Mononuclear cell (primary cell): Measurements from ENCODE around the gene KIF18B. TPM values are rescaled to one million over a fixed set of nuclear protein-coding genes. Genes with fewer than 3 reads are reported as not detected.

Experiments used
- H3K27me3 ChIP-seq: 2 replicates; pipeline ENCODE4 v1.6.0; 2011; ENCODE audit warnings: low read length, control low read depth; ENCODE audit not compliant: insufficient read depth
- H3K4me1 ChIP-seq: 2 replicates; pipeline ENCODE4 v1.5.1; 2011; ENCODE audit warnings: mild to moderate bottlenecking, low read length, control low read depth; ENCODE audit not compliant: insufficient read depth
- H3K4me3 ChIP-seq: 2 replicates; pipeline ENCODE4 v1.5.1; 2011; ENCODE audit warnings: mild to moderate bottlenecking, low read length, moderate library complexity
- H3K9me3 ChIP-seq: 2 replicates; pipeline ENCODE4 v1.5.1; 2011; ENCODE audit warnings: low read depth, mild to moderate bottlenecking, control low read depth, low read length
- total RNA-seq: library from RNA; depleted of rRNA; stranded (reverse); fragments of >200 nt; gene quantifications from one replicate; pipeline ENCODE4 v1.2.3, GENCODE V29; 2012

KIF18B gene
- total RNA-seq, 1 donor, result 0.10 TPM

GRCh38 chr17:44919885-44920564 is 27.5 kb downstream of the KIF18B start:
- Histone ChIP-seq H3K9me3 (no peaks in the 10 kb centered on the region), H3K4me3 (no peak overlapping the region), H3K4me1 (peaks cover 11% of the 10 kb centered on the region), H3K27me3 (peaks cover 3% of the 10 kb centered on the region)

- H3K4me1 ChIP-seq, result peaks cover 11% of the 10 kb centered on the region
- H3K4me3 ChIP-seq, result no peak overlapping the region
- no peaks in the 10 kb centered on the region for H3K9me3 ChIP-seq
- H3K27me3 ChIP-seq, result peaks cover 3% of the 10 kb centered on the region
Observed at GRCh38 chr17:44919411-44919810, 28.2 kb downstream of the KIF18B start.

DNA sequence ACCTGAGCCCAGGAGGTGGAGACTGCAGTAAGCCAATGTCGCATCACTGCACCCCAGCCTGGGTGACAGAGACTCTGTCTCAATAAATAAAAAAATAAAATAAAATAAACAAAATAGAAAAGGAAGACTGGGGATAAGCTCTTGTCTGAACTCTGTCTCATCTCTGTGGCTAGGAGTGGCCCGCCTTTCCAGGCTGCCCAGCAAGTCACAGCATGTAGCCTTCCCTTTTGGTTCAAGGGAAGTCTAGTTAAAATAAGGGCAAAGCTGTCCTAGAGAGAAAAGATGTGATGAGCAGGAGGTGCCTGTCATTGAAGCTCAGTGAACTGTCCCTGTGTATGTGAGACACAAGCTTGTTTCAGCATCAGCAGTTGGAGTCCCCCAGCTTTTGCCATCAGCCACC is 29.6 kb downstream of the KIF18B start:
- Histone ChIP-seq H3K27me3 (peaks cover 3% of the 10 kb centered on the region), H3K9me3 (no peaks in the 10 kb centered on the region), H3K4me3 (no peak overlapping the region), H3K4me1 (peaks cover 11% of the 10 kb centered on the region)

- Histone ChIP-seq H3K27me3 (peaks cover 5% of the 10 kb centered on the region), H3K4me3 (no peak overlapping the region), H3K9me3 (no peaks in the 10 kb centered on the region), H3K4me1 (peaks cover 11% of the 10 kb centered on the region)
Observed at GRCh38 chr17:44917456-44917855, 30.1 kb downstream of the KIF18B start.

DNA sequence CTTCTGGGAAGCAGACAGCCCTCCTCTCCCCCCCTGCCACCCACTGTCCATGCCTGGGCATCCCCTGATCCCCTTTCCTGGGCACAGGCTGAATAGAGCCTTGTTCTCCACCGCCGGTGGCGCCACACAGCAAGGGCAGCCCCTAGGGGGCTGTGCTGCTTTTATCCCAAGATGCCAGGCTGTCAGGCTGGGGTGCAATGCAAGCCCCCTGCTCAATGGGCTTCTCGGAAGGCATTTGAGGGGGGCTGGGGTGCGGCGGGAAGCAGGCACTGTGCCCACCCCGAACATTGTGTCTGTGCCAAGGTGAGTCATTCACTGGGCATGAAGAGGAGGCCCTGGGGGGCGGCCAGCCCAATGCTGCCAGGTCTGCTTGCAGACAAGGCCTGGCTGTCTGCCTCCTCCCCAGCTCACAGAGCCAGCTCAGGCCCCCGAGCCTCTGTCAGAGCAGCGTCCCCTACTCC is 30.8 kb downstream of the KIF18B start:
- Histone ChIP-seq H3K4me1 (peaks cover 11% of the 10 kb centered on the region), H3K9me3 (no peaks in the 10 kb centered on the region), H3K27me3 (peaks cover 9% of the 10 kb centered on the region), H3K4me3 (no peak overlapping the region)

DNA sequence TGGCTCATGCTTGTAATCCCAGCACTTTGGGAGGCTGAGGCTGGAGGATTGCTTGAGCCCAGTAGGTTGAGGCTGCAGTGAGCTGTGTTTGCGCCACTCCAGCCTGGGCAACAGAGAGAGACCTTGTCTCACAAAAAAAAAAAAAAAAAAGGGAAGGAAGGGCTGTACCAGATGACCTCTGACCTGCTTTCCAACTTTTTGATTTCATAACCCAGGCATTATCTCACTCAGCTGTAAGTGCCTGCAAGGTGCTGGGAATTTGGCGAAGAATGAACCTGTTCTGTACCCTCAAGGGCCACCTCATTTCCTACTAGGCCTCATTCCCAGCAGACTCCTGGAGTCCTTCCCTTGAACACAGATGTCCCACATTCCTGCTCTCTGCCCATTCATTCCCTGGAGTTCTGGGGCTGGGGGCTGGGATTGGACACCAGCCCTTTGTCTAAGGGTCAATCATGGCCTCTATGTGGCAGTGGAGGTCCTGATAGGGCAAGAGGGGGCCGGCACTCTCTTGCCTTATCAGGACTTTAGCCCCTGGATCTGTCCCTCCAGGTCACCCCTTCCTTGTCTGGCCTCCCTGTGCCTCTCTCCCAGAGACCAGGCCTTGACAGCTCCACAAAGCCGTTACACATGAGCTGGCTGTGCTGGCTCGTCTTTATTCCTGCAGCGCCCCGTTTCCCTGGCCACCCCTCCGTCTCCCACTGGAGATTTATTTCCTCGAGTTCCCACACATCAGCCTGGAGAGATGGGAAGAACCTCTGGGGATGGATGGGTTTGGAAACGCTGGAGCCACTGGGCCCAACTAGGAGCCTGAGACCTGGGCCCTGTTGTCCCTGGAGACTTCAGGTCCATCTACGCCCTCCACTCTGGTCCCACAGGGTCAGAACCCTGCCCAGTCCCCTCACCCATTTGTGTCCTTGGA is 31.5 kb downstream of the KIF18B start:
- Histone ChIP-seq H3K4me1 (peaks cover 17% of the 10 kb centered on the region), H3K9me3 (no peaks in the 10 kb centered on the region), H3K4me3 (no peak overlapping the region), H3K27me3 (peaks cover 15% of the 10 kb centered on the region)

DNA sequence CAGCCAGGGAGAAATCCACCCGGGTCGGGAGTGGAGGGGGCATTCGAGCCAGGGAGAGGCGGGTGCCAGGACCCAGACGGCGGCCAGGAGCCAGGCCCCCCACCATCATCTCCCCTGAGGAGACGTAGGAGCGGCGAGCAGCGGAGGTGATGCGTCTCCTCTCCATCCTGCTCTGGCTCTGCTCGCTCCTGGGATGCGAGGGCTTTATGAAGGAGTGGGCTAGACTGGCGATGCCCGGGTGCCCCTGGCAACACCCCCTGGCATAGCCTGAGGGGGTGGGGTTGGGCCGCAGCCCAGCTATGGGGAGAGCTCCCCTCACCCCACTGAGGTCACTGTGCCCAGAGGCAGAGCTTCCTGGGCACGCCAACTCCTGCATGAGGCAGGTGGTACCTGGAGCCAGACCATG is 32.2 kb downstream of the KIF18B start, which contains the start of gene GFAP:
GFAP (minus strand) TSS at position 180 of the 406 bp plus-strand sequence; CDS start at position 166, 14 bp downstream.
- H3K4me3 ChIP-seq, result no peak within 1 kb of the TSS
- peaks cover 11% of the 10 kb centered on the region for H3K27me3 ChIP-seq
- peaks cover 20% of the 10 kb centered on the region for H3K4me1 ChIP-seq
- H3K9me3 ChIP-seq, result no peaks in the 10 kb centered on the region

DNA sequence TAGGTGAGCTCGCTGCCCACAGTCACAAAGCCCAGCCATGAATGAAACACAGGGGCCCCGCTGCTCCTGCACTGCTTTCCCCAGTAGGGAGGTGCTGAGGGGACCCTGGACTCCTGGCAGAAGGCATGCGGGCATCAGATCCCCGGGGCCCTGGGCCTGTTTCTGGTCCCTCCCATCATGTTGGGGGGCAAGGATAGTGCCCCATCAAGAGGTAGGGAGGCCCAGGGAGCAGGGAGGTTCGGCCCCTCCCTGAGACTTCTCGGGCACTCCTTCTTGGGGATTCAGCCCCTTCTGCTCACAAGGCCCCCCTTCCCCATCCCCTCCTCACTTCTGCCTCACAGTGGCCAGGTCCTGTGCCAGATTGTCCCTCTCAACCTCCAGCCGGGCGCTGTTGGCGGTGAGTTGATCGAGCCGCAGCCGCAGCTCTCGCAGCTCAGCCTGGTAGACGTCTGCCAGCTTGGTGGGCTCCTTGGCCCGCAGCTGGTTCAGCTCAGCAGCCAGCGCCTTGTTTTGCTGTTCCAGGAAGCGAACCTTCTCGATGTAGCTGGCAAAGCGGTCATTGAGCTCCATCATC is 32.8 kb downstream of the KIF18B start:
- peaks cover 20% of the 10 kb centered on the region for H3K4me1 ChIP-seq
- peaks cover 11% of the 10 kb centered on the region for H3K27me3 ChIP-seq
- H3K4me3 ChIP-seq, result no peak overlapping the region
- H3K9me3 ChIP-seq, result no peaks in the 10 kb centered on the region

- Histone ChIP-seq H3K4me1 (peaks cover 20% of the 10 kb centered on the region), H3K27me3 (peaks cover 11% of the 10 kb centered on the region), H3K9me3 (no peaks in the 10 kb centered on the region), H3K4me3 (no peak overlapping the region)
Observed at GRCh38 chr17:44914148-44914547, 33.4 kb downstream of the KIF18B start.

DNA sequence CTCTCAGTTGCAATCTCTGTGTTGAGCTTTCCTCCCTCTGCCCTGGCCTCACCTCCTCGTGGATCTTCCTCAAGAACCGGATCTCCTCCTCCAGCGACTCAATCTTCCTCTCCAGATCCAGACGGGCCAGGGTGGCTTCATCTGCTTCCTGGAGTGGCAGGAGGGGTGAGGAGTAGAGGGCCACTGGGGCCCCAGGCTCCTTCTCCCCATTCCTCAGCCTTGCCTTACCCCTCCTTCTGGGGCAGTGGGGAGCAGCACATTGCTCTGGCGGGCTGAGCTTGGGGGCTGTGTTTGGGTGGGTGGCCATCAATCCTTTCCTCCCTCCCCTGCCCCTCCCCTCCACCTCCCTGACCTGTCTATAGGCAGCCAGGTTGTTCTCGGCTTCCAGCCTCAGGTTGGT is 33.9 kb downstream of the KIF18B start:
- H3K27me3 ChIP-seq, result peaks cover 11% of the 10 kb centered on the region
- peaks cover 20% of the 10 kb centered on the region for H3K4me1 ChIP-seq
- no peak overlapping the region for H3K4me3 ChIP-seq

DNA sequence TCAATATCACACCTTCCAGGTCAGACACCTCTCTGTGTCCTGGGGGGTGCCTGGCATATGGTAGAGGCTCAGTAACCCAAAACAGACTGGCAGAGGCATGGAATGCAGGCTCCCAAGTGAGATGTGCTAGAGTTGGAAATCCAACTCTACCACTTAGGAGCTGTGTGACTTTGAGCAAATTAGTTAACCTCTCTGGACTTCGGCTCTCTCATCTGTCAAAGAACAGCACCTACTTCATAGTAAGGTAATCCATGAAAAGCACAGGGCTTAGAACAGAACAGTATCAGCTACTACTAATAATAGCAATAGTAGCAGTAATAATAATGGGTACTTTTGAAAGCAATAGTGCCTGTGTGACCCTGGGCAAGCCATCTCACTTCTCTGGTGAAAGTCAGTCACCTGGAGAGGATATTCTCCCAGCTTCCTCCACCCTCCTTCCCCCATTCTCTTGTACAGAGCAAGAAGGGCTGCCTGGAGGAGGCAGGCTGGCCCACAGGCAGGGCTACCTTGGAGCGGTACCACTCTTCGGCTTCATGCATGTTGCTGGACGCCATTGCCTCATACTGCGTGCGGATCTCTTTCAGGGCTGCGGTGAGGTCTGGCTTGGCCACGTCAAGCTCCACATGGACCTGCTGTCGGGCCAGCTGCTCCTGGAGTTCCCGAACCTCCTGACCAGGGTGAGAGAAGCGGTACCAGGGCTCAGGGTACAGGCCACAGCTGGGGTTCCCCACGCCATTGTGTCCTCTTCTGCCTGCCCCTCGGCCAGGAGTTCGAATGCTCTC is 34.6 kb downstream of the KIF18B start:
- Histone ChIP-seq H3K4me3 (no peak overlapping the region), H3K27me3 (peaks cover 11% of the 10 kb centered on the region), H3K4me1 (peaks cover 20% of the 10 kb centered on the region), H3K9me3 (no peaks in the 10 kb centered on the region)

More for the DNA sequence above, 33.9 kb downstream of the KIF18B start:
- no peaks in the 10 kb centered on the region for H3K9me3 ChIP-seq

DNA sequence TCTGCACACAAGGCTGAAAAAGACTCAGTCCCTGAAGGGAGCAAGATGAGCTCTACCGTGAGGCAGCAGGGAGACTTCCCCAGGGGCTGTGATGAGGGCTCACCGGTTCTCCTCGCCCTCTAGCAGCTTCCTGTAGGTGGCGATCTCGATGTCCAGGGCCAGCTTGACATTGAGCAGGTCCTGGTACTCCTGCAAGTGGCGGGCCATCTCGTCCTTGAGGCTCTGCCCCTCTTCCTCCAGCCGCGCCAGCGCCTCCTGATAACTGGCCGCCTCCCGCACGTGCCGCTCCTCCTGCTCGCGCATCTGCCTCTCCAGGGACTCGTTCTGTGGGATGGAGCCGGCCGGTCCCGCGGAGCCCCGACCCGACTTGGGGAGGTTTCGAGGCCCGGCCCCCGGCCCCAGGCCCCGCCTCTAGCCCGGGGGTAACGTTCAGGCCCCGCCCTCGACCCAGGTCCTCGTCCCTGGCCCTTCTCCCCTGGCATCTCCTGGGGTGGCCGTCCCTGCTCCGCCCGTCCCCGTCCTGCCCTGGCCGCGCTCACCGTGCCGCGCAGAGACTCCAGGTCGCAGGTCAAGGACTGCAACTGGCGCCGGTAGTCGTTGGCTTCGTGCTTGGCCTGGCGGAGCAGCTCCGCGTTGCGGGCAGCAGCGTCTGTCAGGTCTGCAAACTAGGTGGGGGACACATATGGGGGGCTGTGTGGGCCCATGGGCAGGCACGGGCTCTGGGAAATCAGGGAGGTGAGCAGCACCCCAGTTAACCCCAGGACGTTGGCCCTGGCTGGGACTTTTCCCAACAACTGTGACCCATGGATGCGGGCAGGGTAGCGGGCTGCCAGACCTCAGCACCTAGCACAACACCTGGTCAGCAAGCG is 36.2 kb downstream of the KIF18B start:
- Histone ChIP-seq H3K27me3 (peaks cover 11% of the 10 kb centered on the region), H3K9me3 (no peaks in the 10 kb centered on the region), H3K4me3 (no peak overlapping the region), H3K4me1 (peaks cover 20% of the 10 kb centered on the region)

- Histone ChIP-seq H3K4me3 (no peak overlapping the region), H3K27me3 (peaks cover 11% of the 10 kb centered on the region), H3K9me3 (no peaks in the 10 kb centered on the region), H3K4me1 (peaks cover 20% of the 10 kb centered on the region)
Observed at GRCh38 chr17:44910231-44911106, 37.1 kb downstream of the KIF18B start.
